ENCODE measurements around the gene ERCC5. TPM values are rescaled to one million over a fixed set of nuclear protein-coding genes. Genes with fewer than 3 reads are reported as not detected.

Gene ERCC5
- total and polyA plus RNA-seq, 4 donors: 17.7 to 44.8 (median 24.7) TPM

- DNase-seq (ENCODE audit: low spot score): no peak
- Histone ChIP-seq H3K27me3 (ENCODE audit: control insufficient read depth in 4 of 4, insufficient read depth in 4 of 4, low read length in 3 of 4) (no peaks in the 10 kb centered on the region), H3K36me3 (ENCODE audit: control insufficient read depth in 4 of 4, insufficient read depth in 3 of 4, low read depth in 1 of 4, low read length in 3 of 4) (peaks cover 7 to 46% (median 37%) of the 10 kb centered on the region in 4 donors), H3K4me1 (ENCODE audit: control insufficient read depth in 4 of 4, insufficient read depth in 4 of 4, low read length in 3 of 4) (peaks cover 0 to 4% (median 2%) of the 10 kb centered on the region in 4 donors), H3K9ac (ENCODE audit: low read depth in 1 of 2, low read length in 2 of 2) (no peak overlapping the region), H3K9me3 (ENCODE audit: control insufficient read depth in 4 of 4, low read length in 3 of 4) (no peaks in the 10 kb centered on the region), H3K27ac (ENCODE audit: low read depth in 1 of 2, low read length in 2 of 2) (no peak overlapping the region), H3K4me3 (ENCODE audit: low read depth in 1 of 3, low read length in 3 of 3) (no peak overlapping the region)
- 92% methylated on average over 4 of the region's 4 CpGs for WGBS
- no peak for TF ChIP-seq RXRA (IDR thresholded peaks at IDR 0.05)
- no peak for TF ChIP-seq YY1 (IDR thresholded peaks at IDR 0.05)
- no peak for TF ChIP-seq NR2F2 (IDR thresholded peaks at IDR 0.05)
- TF ChIP-seq HNF4G (IDR thresholded peaks at IDR 0.05): no peak
- TF ChIP-seq CTCF (IDR thresholded peaks at IDR 0.05; ENCODE audit: low read depth, low read length, missing input control): no peak
- TF ChIP-seq, protein P1, sequence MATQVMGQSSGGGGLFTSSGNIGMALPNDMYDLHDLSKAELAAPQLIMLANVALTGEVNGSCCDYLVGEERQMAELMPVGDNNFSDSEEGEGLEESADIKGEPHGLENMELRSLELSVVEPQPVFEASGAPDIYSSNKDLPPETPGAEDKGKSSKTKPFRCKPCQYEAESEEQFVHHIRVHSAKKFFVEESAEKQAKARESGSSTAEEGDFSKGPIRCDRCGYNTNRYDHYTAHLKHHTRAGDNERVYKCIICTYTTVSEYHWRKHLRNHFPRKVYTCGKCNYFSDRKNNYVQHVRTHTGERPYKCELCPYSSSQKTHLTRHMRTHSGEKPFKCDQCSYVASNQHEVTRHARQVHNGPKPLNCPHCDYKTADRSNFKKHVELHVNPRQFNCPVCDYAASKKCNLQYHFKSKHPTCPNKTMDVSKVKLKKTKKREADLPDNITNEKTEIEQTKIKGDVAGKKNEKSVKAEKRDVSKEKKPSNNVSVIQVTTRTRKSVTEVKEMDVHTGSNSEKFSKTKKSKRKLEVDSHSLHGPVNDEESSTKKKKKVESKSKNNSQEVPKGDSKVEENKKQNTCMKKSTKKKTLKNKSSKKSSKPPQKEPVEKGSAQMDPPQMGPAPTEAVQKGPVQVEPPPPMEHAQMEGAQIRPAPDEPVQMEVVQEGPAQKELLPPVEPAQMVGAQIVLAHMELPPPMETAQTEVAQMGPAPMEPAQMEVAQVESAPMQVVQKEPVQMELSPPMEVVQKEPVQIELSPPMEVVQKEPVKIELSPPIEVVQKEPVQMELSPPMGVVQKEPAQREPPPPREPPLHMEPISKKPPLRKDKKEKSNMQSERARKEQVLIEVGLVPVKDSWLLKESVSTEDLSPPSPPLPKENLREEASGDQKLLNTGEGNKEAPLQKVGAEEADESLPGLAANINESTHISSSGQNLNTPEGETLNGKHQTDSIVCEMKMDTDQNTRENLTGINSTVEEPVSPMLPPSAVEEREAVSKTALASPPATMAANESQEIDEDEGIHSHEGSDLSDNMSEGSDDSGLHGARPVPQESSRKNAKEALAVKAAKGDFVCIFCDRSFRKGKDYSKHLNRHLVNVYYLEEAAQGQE (IDR thresholded peaks at IDR 0.05): no peak
- no peak for TF ChIP-seq GABPA (IDR thresholded peaks at IDR 0.05 in 1 of 2, conservative IDR thresholded peaks at IDR 0.05 in 1 of 2)
- TF ChIP-seq FOXA1 (IDR thresholded peaks at IDR 0.05): no peak
- TF ChIP-seq TAF1 (conservative IDR thresholded peaks at IDR 0.05): no peak
- TF ChIP-seq EGR1 (IDR thresholded peaks at IDR 0.05; ENCODE audit: low read depth in 2 of 2): no peak
Observed at GRCh38 chr13:102875256-102875655, 29.4 kb downstream of the ERCC5 start.

DNA sequence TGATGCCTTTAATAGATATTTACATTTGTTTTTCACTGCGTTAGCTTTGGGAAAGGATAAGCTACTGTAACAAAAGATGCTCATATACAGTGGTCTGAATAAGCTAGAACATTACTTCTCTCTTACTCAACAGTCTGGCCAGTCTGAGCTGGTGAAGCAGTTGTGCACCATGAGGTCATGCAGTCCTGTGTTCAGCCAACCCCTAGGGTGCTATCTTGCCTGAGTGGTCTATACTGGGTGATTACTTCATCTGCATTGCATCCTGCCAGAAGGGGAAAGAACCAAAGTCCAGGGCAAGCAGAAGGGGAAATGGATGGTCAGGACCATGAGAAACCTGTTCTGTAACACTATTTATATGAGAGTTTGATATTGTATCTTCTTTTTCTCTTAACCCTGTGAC lies 31.5 kb downstream of the ERCC5 start:
- Histone ChIP-seq H3K27me3 (ENCODE audit: control insufficient read depth in 4 of 4, insufficient read depth in 4 of 4, low read length in 3 of 4) (no peaks in the 10 kb centered on the region), H3K9me3 (ENCODE audit: control insufficient read depth in 4 of 4, low read length in 3 of 4) (no peaks in the 10 kb centered on the region), H3K4me3 (ENCODE audit: low read depth in 1 of 3, low read length in 3 of 3) (no peak overlapping the region), H3K4me1 (ENCODE audit: control insufficient read depth in 4 of 4, insufficient read depth in 4 of 4, low read length in 3 of 4) (no peaks in the 10 kb centered on the region), H3K36me3 (ENCODE audit: control insufficient read depth in 4 of 4, insufficient read depth in 3 of 4, low read depth in 1 of 4, low read length in 3 of 4) (peaks cover 5 to 42% (median 33%) of the 10 kb centered on the region in 4 donors), H3K27ac (ENCODE audit: low read depth in 1 of 2, low read length in 2 of 2) (no peak overlapping the region), H3K9ac (ENCODE audit: low read depth in 1 of 2, low read length in 2 of 2) (no peak overlapping the region)
- no peak for DNase-seq (ENCODE audit: low spot score)
- 98% methylated on average over 1 of the region's 1 CpG for WGBS
- TF ChIP-seq RXRA (IDR thresholded peaks at IDR 0.05) (no peak), CTCF (IDR thresholded peaks at IDR 0.05; ENCODE audit: low read depth, low read length, missing input control) (no peak), EGR1 (IDR thresholded peaks at IDR 0.05; ENCODE audit: low read depth in 2 of 2) (no peak), FOXA2 (IDR thresholded peaks at IDR 0.05) (no peak), ZBTB33 (IDR thresholded peaks at IDR 0.05) (no peak), RAD21 (IDR thresholded peaks at IDR 0.05) (no peak), HNF4A (conservative IDR thresholded peaks at IDR 0.05) (peak in 1 of 2 donors; percentile 7)
- TF ChIP-seq, protein P2, sequence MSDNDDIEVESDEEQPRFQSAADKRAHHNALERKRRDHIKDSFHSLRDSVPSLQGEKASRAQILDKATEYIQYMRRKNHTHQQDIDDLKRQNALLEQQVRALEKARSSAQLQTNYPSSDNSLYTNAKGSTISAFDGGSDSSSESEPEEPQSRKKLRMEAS (IDR thresholded peaks at IDR 0.05): no peak
